GM21381 (cell line): ENCODE results near the gene ZMYND8.

Experiments
- ATAC-seq: cut with Tn5 transposase; IDR thresholded peaks from one replicate; pipeline ENCODE4 v1.9.1; 2021; ENCODE audit warnings: mild to moderate bottlenecking, moderate library complexity; ENCODE audit not compliant: unreplicated experiment

ZMYND8 gene

GRCh38 chr20:47335251-47336128, 21.0 kb downstream of the ZMYND8 start:
- no peak for ATAC-seq

GRCh38 chr20:47334022-47334551, 22.4 kb downstream of the ZMYND8 start:
- no peak for ATAC-seq

DNA sequence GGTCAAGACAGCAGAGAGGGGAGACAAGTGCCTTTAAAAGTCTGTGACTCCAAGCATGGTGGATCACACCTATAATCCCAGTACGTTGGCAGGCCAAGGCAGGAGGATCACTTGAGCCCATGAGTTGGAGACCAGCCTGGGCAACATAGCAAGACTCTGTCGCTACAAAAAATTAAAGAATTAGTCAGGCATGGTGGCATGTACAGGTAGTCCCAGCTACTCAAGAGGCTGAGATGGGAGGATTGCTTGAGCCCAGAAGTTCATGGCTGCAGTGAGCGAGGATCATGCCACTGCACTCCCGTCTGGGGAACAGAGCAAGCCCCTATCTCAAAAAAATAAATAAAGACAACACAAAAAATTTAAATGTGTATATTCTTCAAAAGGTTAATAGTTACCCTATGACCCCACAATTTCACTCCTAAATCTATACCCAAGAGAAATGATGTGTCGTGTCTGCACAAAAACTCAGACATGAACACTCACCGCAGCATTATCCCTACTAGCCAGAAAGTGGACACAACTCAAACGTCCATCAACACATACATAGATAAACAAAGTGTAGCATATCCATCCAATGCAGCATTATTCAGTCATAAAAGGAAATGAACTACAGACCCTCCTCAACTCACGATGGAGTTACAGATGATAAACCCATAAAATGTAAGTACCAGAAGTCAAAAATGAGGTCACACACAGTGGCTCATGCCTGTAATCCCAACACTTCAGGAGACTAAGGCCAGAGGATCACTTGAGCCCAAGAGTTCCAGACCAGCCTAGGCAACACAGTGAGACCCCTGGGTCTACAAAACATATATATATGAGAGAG, 23.9 kb downstream of the ZMYND8 start:
- no peak for ATAC-seq

GRCh38 chr20:47330933-47331708, 25.4 kb downstream of the ZMYND8 start:
- ATAC-seq = no peak

DNA sequence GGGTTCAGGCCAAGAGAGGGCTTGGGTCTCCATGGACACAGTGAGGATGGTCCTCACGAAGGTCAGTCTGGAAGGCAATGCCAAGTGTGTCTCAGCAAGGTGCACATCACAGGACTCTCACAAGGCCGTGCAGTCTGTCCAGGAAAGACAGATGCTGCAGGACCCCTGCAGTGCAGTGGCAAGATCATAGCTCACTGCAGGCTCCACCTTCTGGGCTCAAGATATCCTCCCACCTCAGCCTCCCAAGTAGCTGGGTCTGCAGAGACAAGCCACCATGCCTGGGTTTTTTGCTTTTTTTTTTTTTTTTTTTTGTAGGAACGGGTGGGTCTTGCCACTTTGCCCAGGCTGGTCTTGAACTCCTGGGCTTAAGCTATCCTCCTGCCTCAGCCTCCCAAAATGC, 26.4 kb downstream of the ZMYND8 start:
- no peak for ATAC-seq

- ATAC-seq = no peak
Measured at GRCh38 chr20:47328129-47328528, 28.4 kb downstream of the ZMYND8 start.

GRCh38 chr20:47327711-47328110, 28.8 kb downstream of the ZMYND8 start:
- ATAC-seq = no peak

GRCh38 chr20:47326658-47327268, 29.7 kb downstream of the ZMYND8 start:
- no peak for ATAC-seq

- ATAC-seq = no peak
Measured at GRCh38 chr20:47325242-47325641, 31.3 kb downstream of the ZMYND8 start.

DNA sequence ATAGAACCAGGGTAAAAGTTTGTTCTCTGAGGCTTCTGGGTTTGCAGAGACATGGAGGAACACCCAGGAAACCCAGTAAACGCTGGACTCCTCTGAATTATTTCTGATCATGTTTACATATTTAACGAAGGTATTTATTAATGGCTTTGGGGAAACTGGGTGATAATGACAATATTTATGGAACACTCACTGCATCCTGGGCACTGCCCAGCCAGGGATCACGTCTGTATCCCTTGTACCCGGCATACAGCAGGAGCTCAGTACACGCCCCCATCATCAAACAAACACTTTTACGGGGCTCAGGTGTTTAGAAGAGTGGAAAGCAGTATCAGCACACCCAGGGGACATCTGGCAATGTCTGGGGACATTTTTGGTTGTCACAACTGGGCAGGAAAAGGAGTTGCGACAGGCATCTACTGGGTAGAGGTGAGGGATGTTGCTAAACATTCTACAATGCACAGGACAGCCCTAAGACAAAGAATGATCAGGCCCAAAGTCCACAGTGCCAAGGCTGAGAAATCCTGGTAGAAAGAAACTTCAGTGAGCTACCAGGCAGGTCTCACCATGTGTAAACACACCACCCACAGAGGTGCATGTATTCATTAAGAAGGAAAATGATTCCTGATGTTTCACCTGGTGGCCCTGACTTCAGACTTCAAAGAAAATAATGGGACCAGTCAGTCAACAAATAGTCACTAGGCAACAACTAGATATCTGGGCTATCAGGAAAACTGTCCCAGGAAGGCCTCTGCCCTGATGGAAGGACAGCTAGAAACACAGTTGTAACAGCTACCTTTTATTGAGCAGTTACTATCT, 35.3 kb downstream of the ZMYND8 start:
- no peak for ATAC-seq

DNA sequence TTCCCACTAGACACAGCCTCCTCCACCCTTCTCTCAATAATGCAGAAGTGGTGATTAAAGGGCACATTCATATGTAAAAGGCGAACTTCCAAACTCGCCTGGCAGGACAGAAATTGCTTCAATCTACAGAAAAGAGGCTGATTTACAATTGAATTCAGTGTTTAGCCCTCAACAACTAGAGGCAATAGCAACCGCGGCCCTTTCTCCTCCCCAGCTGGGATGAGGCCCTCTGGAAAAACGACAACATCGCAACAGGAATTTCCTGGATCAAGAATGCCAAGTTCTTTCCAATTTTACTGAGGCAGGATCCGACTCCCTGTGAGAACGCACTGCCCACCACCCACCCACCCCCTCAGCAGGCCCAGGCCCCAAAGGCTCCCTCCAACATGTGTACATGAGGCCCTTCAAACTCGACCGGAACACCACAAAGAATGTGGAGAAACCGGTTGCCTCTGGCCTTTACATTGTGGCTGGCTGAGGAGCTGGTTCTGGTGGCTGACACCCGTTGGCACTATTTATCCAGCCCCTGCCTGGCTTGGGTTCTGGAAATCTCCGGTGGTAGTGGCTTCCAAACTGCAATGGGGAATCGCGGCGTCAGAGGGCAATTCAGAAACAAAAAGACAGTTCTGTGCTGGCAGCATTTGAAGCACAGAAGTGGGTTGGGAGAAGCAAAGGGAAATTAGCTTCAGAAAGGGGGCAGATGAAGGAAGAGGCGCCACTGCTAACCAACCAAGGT, 36.8 kb downstream of the ZMYND8 start:
- ATAC-seq = no peak

DNA sequence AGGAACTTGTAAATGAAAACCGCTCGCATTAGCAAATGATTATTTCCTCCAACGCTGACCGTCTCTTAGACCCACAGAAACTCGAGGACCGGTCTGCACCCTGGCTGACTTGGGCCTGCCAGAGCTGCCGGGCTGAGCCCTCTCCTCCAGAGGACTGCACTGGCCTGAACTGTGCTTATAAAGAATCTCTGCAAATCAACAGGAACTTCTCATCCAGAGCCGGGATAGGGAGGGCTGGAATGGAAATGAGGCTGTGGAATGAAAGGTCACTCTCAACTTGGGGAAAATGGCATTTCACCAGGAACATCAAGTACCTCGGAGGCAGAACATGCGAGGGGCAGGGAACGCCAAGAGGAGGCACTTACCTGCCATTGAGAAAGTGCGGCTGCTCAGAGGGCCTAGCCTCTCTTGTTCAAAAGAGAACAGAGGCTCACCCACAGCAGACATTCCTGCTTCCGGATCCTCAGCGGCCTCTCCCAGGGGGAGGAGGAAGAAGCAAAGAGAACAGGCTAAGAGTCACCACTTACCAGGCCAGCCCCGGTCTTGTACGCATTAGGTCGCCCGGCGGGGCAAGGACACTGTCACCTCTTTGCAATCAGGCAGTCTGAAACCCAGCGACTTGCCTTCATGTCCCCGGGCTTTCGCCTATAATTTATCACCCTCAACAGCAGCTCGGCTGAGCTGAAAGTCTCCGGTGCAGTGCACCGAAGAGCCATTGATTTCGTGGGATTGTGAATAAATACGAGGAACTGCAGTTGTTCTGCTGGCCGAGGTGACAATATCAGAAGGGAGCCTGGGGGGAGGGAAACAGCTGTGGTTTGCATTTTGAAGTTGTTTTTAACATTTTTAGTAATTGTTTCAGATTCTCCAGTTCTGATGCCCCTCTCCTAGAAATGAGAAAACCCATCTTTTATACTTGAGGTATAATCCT, 37.6 kb downstream of the ZMYND8 start:
- no peak for ATAC-seq

- no peak for ATAC-seq
Measured at GRCh38 chr20:47318027-47318585, 38.4 kb downstream of the ZMYND8 start.

DNA sequence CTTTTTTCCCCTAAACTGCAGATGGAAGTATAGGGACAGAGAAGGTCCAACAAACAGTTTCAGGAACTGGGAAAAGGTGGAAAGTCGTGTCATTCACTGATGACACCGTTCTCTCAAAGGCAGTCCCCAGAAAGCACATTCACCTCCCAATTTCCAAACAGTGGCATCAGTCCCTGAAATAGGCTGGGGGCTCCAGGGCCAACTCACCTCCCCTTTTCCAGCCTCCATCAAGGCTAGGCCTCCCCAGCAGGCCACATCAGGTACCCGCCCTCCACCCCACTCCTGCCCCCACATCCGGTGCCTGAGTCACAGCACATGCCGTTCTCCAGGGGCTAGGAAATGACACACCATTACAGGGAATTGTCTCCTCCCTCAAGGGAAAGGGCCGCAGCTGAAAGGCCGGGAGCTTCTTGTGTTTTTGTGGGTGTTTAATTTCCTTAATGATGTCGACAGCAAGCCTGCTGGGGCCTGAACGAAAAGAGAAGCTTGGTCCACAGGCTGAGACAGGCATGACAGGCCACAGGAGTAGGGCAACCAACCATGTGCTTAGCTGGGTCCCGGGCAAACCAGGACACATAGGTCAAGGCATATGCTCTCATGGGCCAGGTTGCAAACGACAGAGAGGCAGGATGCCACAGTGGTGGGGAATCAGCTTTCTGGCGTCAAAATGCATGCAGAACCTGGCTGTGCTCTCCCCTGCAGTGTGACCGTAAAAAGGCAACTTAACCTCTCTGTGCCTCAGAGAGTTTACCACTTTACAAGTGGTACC, 39.2 kb downstream of the ZMYND8 start:
- ATAC-seq = no peak

- no peak for ATAC-seq
Measured at GRCh38 chr20:47316776-47317126, 39.7 kb downstream of the ZMYND8 start.

DNA sequence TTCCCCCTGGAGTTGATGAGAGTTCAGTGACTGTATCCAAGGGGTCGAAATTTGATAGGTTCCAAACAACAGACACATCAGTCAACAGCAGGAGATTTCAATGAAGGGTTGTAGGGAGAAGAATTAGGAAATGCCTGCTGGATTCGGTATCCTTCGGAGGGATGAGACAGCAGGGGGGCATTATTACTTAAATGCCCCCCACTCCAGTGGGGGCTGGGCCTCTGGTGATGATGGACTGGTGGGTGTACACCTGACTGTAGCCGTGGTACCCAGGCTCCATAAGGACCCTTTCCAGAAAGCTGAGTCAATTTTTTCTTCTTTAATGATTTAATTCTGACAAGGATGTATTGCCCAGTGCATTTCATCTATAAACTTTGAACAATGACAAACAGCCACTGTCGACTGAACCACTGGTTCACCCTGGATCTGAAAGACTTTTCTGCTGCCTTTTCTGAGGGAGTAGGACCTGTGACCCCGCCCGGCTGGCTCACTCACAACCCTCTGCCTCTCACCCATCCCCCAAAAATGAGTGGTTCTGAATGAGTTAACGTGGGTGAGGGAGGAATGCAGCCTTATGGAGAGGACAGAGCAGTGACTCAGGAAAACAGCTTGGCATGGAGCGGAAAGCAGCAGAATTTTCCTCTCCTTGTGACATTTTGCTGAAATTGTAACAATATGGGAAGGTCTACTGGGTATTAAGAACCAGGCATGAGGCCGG, 41.0 kb downstream of the ZMYND8 start:
- no peak for ATAC-seq
